Measurements from ENCODE around the gene FBXO34.

- no peak for TF ChIP-seq HMG20B (CRISPR knock-in tag; conservative IDR thresholded peaks at IDR 0.05)
- no peak for TF ChIP-seq ZMYM3 (CRISPR knock-in tag; IDR thresholded peaks at IDR 0.05)
- no peak for TF ChIP-seq NKX3-1 (CRISPR knock-in tag; IDR thresholded peaks at IDR 0.05)
- TF ChIP-seq ZNF710 (CRISPR knock-in tag; IDR thresholded peaks at IDR 0.05; ENCODE audit: borderline replicate concordance), result no peak
- TF ChIP-seq MAX (IDR thresholded peaks at IDR 0.05), result no peak
- TF ChIP-seq MLLT10 (CRISPR knock-in tag; IDR thresholded peaks at IDR 0.05), result no peak
- no peak for TF ChIP-seq ARID5B (CRISPR knock-in tag; IDR thresholded peaks at IDR 0.05)
- TF ChIP-seq TOE1 (CRISPR knock-in tag; IDR thresholded peaks at IDR 0.05), result no peak
- no peak for TF ChIP-seq ZNF580 (CRISPR knock-in tag; IDR thresholded peaks at IDR 0.05; ENCODE audit: borderline replicate concordance, low read depth)
- TF ChIP-seq ZNF512 (CRISPR knock-in tag; IDR thresholded peaks at IDR 0.05), result no peak
- no peak for TF ChIP-seq ZKSCAN1 (IDR thresholded peaks at IDR 0.05; ENCODE audit: low read length)
Observed at GRCh38 chr14:55339770-55340169, 68.5 kb downstream of the FBXO34 start.

Measured in HepG2 (cell line).